Lower leg skin (tissue), 4 donors: ENCODE data around the gene ATP11C. TPM values are rescaled to one million over a fixed set of nuclear protein-coding genes. Genes with fewer than 3 reads are reported as not detected.

ENCODE experiments used
- DNase-seq, 2 donors: peaks; one replicate each; pipeline ENCODE4 v3.0.0-alpha.2; 2019; ENCODE audit warnings: low spot score in 2 of 2
- H3K4me3 ChIP-seq: fragments of 200-600 bp; sonication (generic); 2 replicates; pipeline ENCODE4 v1.5.1; 2017; ENCODE audit warnings: mild to moderate bottlenecking, low read depth; ENCODE audit not compliant: poor library complexity, severe bottlenecking
- CTCF ChIP-seq, 3 donors: fragments of 450-650 bp; IDR thresholded peaks; one replicate each; pipeline ENCODE4 v1.5.1; 2016; ENCODE audit warnings: antibody characterized with exemption in 3 of 3, mild to moderate bottlenecking in 3 of 3, moderate library complexity in 2 of 3
- POLR2A ChIP-seq, 2 donors: fragments of 450-650 bp; IDR thresholded peaks; one replicate each; pipeline ENCODE4 v1.6.1; 2016 to 2017; ENCODE audit warnings: antibody characterized with exemption in 2 of 2, mild to moderate bottlenecking in 1 of 2, moderate library complexity in 1 of 2
- WGBS, 2 donors: methylation state at CpG; one replicate each; pipeline ENCODE4 v1.1.5; 2018; 5-methylcytosine and 5-hydroxymethylcytosine counted together
- intact Hi-C: fragments of 100-400 bp; cut with DNase I; formaldehyde crosslinking; loops from one replicate; pipeline ENCODE4 v1.15.0; 2023; ENCODE audit warnings: low total_unique reads
- total RNA-seq, 4 donors: library from RNA; depleted of rRNA; stranded (reverse); fragments of >200 nt; gene quantifications; one replicate each; pipeline ENCODE4 v1.1.0, GENCODE V29; 2016

The ATP11C gene
- total RNA-seq, 4 donors from 2014 or later: 9.4 to 17.0 (median 13.5) TPM

DNA sequence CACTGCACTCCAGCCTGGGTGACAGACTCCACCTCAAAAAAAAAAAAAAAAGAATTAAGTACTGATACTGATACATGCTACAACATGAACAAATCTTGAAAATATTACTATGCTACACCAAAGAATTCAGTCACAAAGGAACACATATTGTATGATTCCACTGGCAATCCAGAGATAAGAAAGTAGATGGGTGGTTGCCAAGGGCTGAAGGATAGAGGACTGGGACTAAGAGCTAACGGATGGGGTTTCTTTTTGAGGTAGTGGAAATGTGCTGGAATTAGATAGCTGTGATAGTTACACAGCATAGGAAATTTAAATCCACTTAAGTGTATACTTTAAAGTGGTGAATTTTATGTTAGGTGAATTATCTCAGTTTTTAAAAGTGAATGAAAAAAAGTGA, 12.5 kb downstream of the ATP11C start:
- intact Hi-C loops: no loop called here
- no peak for DNase-seq
- H3K4me3 ChIP-seq: no peak overlapping the region
- TF ChIP-seq POLR2A (IDR thresholded peaks at IDR 0.05): no peak
- no peak for TF ChIP-seq CTCF (IDR thresholded peaks at IDR 0.05)
- 64 to 76% methylated on average over 1 of the region's 1 CpG for WGBS, 2 donors

DNA sequence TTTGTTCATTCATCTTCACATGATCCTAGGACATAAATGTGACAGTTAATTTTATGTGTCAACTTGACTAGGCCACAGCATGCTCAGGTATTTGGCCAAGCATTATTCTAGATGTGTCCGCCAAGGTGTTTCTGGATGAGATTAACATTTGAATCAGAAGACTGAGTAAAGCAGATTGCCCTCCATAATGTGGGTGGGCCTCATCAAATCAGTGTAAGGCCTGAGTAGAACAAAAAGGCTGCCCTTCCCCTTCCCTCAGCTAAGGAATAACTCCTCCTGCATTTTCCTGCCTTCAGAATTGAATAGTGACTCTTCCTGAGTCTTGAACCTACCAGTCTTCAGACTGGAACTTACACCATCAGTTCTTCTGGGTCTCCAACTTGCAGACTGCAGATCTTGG, 18.4 kb downstream of the ATP11C start:
- TF ChIP-seq POLR2A (IDR thresholded peaks at IDR 0.05) (no peak), CTCF (IDR thresholded peaks at IDR 0.05) (no peak)
- H3K4me3 ChIP-seq: no peak overlapping the region
- DNase-seq: no peak
- intact Hi-C loops: no loop called here
- 78 to 93% methylated on average over 1 of the region's 1 CpG for WGBS, 2 donors

GRCh38 chrX:139909712-139910111, 23.1 kb downstream of the ATP11C start:
- 49 to 79% methylated on average over 3 of the region's 3 CpGs for WGBS, 2 donors
- intact Hi-C loops: no loop called here
- no peak for DNase-seq
- no peak for TF ChIP-seq CTCF (IDR thresholded peaks at IDR 0.05)
- TF ChIP-seq POLR2A (IDR thresholded peaks at IDR 0.05): no peak
- H3K4me3 ChIP-seq: no peak overlapping the region

DNA sequence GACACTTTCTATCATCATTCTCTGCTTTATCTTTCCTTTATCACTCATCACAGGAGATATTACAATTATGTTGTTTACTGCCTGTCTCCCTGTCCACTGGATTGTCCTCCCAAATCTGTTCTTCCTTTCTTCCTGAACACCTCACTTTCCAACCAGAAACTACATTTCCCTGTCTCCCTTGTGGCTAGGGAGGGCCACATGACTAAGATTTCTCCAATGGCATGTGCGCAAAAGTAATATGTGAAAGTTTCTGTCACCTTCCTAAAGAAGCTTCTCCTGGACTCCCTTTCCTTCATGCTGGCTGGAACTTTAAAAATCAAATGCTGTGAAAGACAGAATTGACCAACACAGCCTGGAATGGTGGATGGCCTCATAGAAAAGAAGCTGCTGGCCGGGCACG, 25.8 kb downstream of the ATP11C start:
- intact Hi-C loops: no loop called here
- TF ChIP-seq POLR2A (IDR thresholded peaks at IDR 0.05) (no peak), CTCF (IDR thresholded peaks at IDR 0.05) (no peak)
- 91 to 96% methylated on average over 3 of the region's 3 CpGs for WGBS, 2 donors
- DNase-seq: no peak
- H3K4me3 ChIP-seq: no peak overlapping the region

- no peak for TF ChIP-seq CTCF (IDR thresholded peaks at IDR 0.05)
- TF ChIP-seq POLR2A (IDR thresholded peaks at IDR 0.05): no peak
- WGBS, 2 donors: 80 to 82% methylated on average over 2 of the region's 2 CpGs
- intact Hi-C loops: no loop called here
- no peak overlapping the region for H3K4me3 ChIP-seq
- DNase-seq: no peak
Observed at GRCh38 chrX:139905743-139906142, 27.1 kb downstream of the ATP11C start.

DNA sequence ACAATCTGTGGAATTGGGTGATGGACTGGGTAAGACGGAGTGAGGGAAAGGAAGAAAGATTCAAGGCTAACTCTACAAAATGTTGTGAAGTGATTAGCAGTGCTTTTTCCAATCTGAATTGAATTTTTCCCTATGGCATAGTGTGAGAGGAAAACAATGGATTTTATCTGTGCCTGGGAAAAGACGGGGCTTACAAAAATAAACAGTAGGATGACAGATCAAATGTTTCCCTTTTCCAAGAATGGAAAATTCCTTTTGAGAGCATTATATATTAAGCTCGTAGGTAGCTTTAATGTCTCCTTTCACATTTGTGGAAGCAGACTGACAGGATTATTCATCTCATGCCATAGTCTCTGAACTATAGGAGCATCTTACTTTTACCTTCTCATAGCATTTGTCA, 27.8 kb downstream of the ATP11C start:
- 70 to 76% methylated on average over 3 of the region's 3 CpGs for WGBS, 2 donors
- no peak overlapping the region for H3K4me3 ChIP-seq
- intact Hi-C loops: no loop called here
- TF ChIP-seq POLR2A (IDR thresholded peaks at IDR 0.05) (no peak), CTCF (IDR thresholded peaks at IDR 0.05) (no peak)
- DNase-seq: no peak
